H9 (cell line): ENCODE data around the gene YLPM1. TPM values are rescaled to one million over a fixed set of nuclear protein-coding genes. Genes with fewer than 3 reads are reported as not detected.

Experiments
- DNase-seq: peaks from one replicate; pipeline ENCODE4 v3.0.0-alpha.2; 2017
- H2AFZ ChIP-seq: one replicate; pipeline ENCODE4 v1.6.1; 2013; ENCODE audit warnings: mild to moderate bottlenecking, low read length, control low read depth, moderate library complexity
- H2AK5ac ChIP-seq: 2 replicates; pipeline ENCODE4 v1.6.1; 2013; ENCODE audit warnings: low read length, control low read depth, mixed read lengths; ENCODE audit not compliant: insufficient read length
- H2BK120ac ChIP-seq: one replicate; pipeline ENCODE4 v1.6.1; 2013; ENCODE audit warnings: low read depth, mild to moderate bottlenecking, low read length, control low read depth, inconsistent platforms; ENCODE audit not compliant: poor library complexity, severe bottlenecking
- H2BK12ac ChIP-seq: 2 replicates; pipeline ENCODE4 v1.6.1; 2013; ENCODE audit warnings: low read length, control low read depth, mixed read lengths, low read depth; ENCODE audit not compliant: insufficient read length
- H2BK15ac ChIP-seq: 2 replicates; pipeline ENCODE4 v1.6.1; 2013; ENCODE audit warnings: low read depth, low read length, control low read depth
- H2BK20ac ChIP-seq: one replicate; pipeline ENCODE4 v1.6.1; 2013; ENCODE audit warnings: low read depth, mild to moderate bottlenecking, low read length, control low read depth, inconsistent platforms; ENCODE audit not compliant: poor library complexity, severe bottlenecking
- H2BK5ac ChIP-seq: 2 replicates; pipeline ENCODE4 v1.6.1; 2013; ENCODE audit warnings: low read length, control low read depth, mixed read lengths; ENCODE audit not compliant: insufficient read length
- H3K14ac ChIP-seq: 2 replicates; pipeline ENCODE4 v1.6.1; 2013; ENCODE audit warnings: low read length, control low read depth; ENCODE audit not compliant: insufficient read depth
- H3K18ac ChIP-seq: 2 replicates; pipeline ENCODE4 v1.6.1; 2013; ENCODE audit warnings: low read depth, mild to moderate bottlenecking, mixed read lengths, low read length, control low read depth; ENCODE audit not compliant: insufficient read length
- H3K23ac ChIP-seq: 2 replicates; pipeline ENCODE4 v1.6.1; 2013; ENCODE audit warnings: low read length, control low read depth, mixed read lengths, low read depth; ENCODE audit not compliant: insufficient read length
- H3K23me2 ChIP-seq: 2 replicates; pipeline ENCODE4 v1.6.1; 2013; ENCODE audit warnings: low read depth, mild to moderate bottlenecking, mixed read lengths, low read length, control low read depth; ENCODE audit not compliant: insufficient read length, poor library complexity, severe bottlenecking
- H3K27ac ChIP-seq: 2 replicates; pipeline ENCODE4 v1.5.1; 2013; ENCODE audit warnings: low read length, control low read depth, mixed read lengths, low read depth; ENCODE audit not compliant: insufficient read length
- H3K27me3 ChIP-seq: 2 replicates; pipeline ENCODE4 v1.6.1; 2013; ENCODE audit warnings: low read length, control low read depth, inconsistent platforms; ENCODE audit not compliant: insufficient read depth
- H3K4ac ChIP-seq: 2 replicates; pipeline ENCODE4 v1.6.1; 2013; ENCODE audit warnings: low read depth, mild to moderate bottlenecking, control low read depth, inconsistent platforms, low read length, moderate library complexity
- H3K4me1 ChIP-seq: 2 replicates; pipeline ENCODE4 v1.6.1; 2013; ENCODE audit warnings: low read length, control low read depth, inconsistent platforms; ENCODE audit not compliant: insufficient read depth
- H3K4me2 ChIP-seq: 2 replicates; pipeline ENCODE4 v1.6.1; 2013; ENCODE audit warnings: low read length, control low read depth, mixed read lengths; ENCODE audit not compliant: insufficient read length, insufficient read depth
- H3K56ac ChIP-seq: 2 replicates; pipeline ENCODE4 v1.6.1; 2013; ENCODE audit warnings: low read depth, mild to moderate bottlenecking, mixed read lengths, low read length, control low read depth; ENCODE audit not compliant: insufficient read length
- H3K79me1 ChIP-seq: 2 replicates; pipeline ENCODE4 v1.6.1; 2013; ENCODE audit warnings: low read depth, mild to moderate bottlenecking, moderate library complexity, low read length, control low read depth, inconsistent platforms; ENCODE audit not compliant: insufficient read depth, poor library complexity, severe bottlenecking
- H3K79me2 ChIP-seq: 2 replicates; pipeline ENCODE4 v1.6.1; 2013; ENCODE audit warnings: low read length, control low read depth, inconsistent platforms; ENCODE audit not compliant: insufficient read depth
- H3K9ac ChIP-seq: 2 replicates; pipeline ENCODE4 v1.6.1; 2013; ENCODE audit warnings: low read length, control low read depth, mixed read lengths; ENCODE audit not compliant: insufficient read length; ENCODE audit errors: extremely low read depth
- H3K9me3 ChIP-seq: one replicate; pipeline ENCODE4 v1.6.1; 2013; ENCODE audit warnings: low read depth, low read length, inconsistent platforms; ENCODE audit not compliant: control insufficient read depth
- H3T11ph ChIP-seq: one replicate; pipeline ENCODE4 v1.6.1; 2013; ENCODE audit warnings: mild to moderate bottlenecking, low read length, control low read depth, inconsistent platforms
- H4K20me1 ChIP-seq: one replicate; pipeline ENCODE4 v1.6.1; 2013; ENCODE audit not compliant: control insufficient read depth, insufficient read length, insufficient read depth
- H4K5ac ChIP-seq: 2 replicates; pipeline ENCODE4 v1.6.1; 2013; ENCODE audit warnings: low read depth, mild to moderate bottlenecking, mixed read lengths, low read length, control low read depth; ENCODE audit not compliant: insufficient read length
- H4K8ac ChIP-seq: replicated peaks from 2 replicates; pipeline ENCODE4 v1.6.1; 2013; ENCODE audit warnings: low read length, control low read depth, mixed read lengths, low read depth; ENCODE audit not compliant: insufficient read length
- H4K91ac ChIP-seq: 2 replicates; pipeline ENCODE4 v1.6.1; 2013; ENCODE audit warnings: low read depth, mild to moderate bottlenecking, moderate library complexity, mixed read lengths, low read length, control low read depth; ENCODE audit not compliant: insufficient read length
- H3K27ac Mint-ChIP-seq, 3 experiments: 2 replicates in 2 of 3; 3 replicates in 1 of 3; pipeline ENCODE4 v1.8.0; 2020 to 2021; ENCODE audit warnings: mixed read lengths in 3 of 3, mild to moderate bottlenecking in 1 of 3, moderate library complexity in 1 of 3
- H3K27me3 Mint-ChIP-seq: 2 replicates; pipeline ENCODE4 v1.8.0; 2021; ENCODE audit warnings: low read depth, mild to moderate bottlenecking, moderate library complexity, mixed read lengths
- H3K36me3 Mint-ChIP-seq, 3 experiments: 2 replicates in 2 of 3; 3 replicates in 1 of 3; pipeline ENCODE4 v1.8.0; 2020 to 2021; ENCODE audit warnings: low read depth in 3 of 3, mixed read lengths in 3 of 3; ENCODE audit not compliant: insufficient read depth in 1 of 3
- H3K4me1 Mint-ChIP-seq, 2 experiments: 2 replicates each; pipeline ENCODE4 v1.8.0; 2020; ENCODE audit warnings: mixed read lengths in 2 of 2
- H3K4me3 Mint-ChIP-seq, 2 experiments: 2 replicates in 1 of 2; 3 replicates in 1 of 2; pipeline ENCODE4 v1.8.0; 2020 to 2021; ENCODE audit warnings: mild to moderate bottlenecking in 2 of 2, mixed read lengths in 2 of 2, moderate library complexity in 1 of 2
- H3K9me3 Mint-ChIP-seq, 2 experiments: 2 replicates in 1 of 2; 3 replicates in 1 of 2; pipeline ENCODE4 v1.8.0; 2020; ENCODE audit warnings: mild to moderate bottlenecking in 2 of 2, mixed read lengths in 2 of 2, moderate library complexity in 1 of 2
- WGBS: extraction: QIAGEN DNeasy Blood & Tissue Kit; methylation state at CpG from one replicate; pipeline ENCODE4 v1.1.7; 2013; ENCODE audit warnings: missing lambda C conversion rate, low lambda C conversion rate, mixed read lengths; ENCODE audit not compliant: insufficient read length; ENCODE audit errors: extremely low coverage; 5-methylcytosine and 5-hydroxymethylcytosine counted together
- total RNA-seq: library from RNA; stranded (reverse); gene quantifications from 2 replicates; pipeline ENCODE4 v1.2.1, GENCODE V29; 2021
- TF ChIP-seq, protein P1 (sequence below): fragments of 200-600 bp; sonication (generic); conservative IDR thresholded peaks from 3 replicates; pipeline ENCODE4 v1.8.0; 2021; ENCODE audit warnings: antibody characterized with exemption, mild to moderate bottlenecking

YLPM1 gene
- total RNA-seq, 1 experiment from 2014 or later = 82.2 TPM

DNA sequence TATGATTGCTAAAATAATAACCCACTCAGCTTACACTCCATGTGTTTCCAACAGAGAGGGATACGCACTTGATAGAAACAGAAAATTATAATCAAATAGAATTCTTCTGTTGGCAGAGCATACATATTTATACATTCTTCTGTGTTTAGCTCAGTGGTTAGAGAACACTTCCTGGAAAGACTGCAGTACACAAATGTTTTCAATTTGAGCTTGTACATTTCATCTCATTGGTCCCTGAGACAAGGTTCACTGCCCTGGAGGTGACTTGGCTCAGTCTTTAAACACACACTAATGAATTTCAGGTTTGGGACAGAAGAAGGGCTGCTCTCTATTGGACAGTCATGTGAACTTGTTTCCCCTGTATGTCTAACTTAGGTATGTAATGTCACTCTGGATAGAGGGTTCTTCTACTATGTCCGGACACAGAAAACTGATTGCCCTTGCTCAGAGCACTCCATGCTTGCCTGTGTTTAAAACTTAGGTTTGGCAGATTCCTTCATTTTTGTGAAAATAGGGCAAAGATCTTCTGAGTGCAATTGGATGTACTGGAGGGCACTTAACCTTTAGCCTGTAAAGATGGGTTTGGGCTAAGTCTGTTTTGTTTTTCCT, 89.9 kb downstream of the YLPM1 start:
- H3K4me2 ChIP-seq = no peak overlapping the region
- TF ChIP-seq, protein P1, sequence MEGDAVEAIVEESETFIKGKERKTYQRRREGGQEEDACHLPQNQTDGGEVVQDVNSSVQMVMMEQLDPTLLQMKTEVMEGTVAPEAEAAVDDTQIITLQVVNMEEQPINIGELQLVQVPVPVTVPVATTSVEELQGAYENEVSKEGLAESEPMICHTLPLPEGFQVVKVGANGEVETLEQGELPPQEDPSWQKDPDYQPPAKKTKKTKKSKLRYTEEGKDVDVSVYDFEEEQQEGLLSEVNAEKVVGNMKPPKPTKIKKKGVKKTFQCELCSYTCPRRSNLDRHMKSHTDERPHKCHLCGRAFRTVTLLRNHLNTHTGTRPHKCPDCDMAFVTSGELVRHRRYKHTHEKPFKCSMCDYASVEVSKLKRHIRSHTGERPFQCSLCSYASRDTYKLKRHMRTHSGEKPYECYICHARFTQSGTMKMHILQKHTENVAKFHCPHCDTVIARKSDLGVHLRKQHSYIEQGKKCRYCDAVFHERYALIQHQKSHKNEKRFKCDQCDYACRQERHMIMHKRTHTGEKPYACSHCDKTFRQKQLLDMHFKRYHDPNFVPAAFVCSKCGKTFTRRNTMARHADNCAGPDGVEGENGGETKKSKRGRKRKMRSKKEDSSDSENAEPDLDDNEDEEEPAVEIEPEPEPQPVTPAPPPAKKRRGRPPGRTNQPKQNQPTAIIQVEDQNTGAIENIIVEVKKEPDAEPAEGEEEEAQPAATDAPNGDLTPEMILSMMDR = no peak
- no peak overlapping the region for H4K91ac ChIP-seq
- Mint-ChIP-seq H3K9me3 (no peaks in the 10 kb centered on the region), H3K27ac (no peak overlapping the region), H3K36me3 (no peaks in the 10 kb centered on the region), H3K4me3 (no peak overlapping the region), H3K4me1 (no peaks in the 10 kb centered on the region), H3K27me3 (no peaks in the 10 kb centered on the region; the same call in 1 of the 2 replicates)
- no peaks in the 10 kb centered on the region for H3K79me1 ChIP-seq
- DNase-seq = no peak
- H4K5ac ChIP-seq = no peak overlapping the region
- no peak overlapping the region for H2AK5ac ChIP-seq
- no peak overlapping the region for H2BK20ac ChIP-seq
- no peaks in the 10 kb centered on the region for H3K4me1 ChIP-seq
- H3K14ac ChIP-seq = no peak overlapping the region
- no peak overlapping the region for H2BK120ac ChIP-seq
- WGBS = no CpG with 5 or more reads among the region's 2 CpGs
- H3K4ac ChIP-seq = no peak overlapping the region
- H3K23me2 ChIP-seq = no peaks in the 10 kb centered on the region
- no peaks in the 10 kb centered on the region for H3K9me3 ChIP-seq
- no peaks in the 10 kb centered on the region for H4K20me1 ChIP-seq
- H3K9ac ChIP-seq = no peak overlapping the region
- no peak overlapping the region for H3K18ac ChIP-seq
- no peaks in the 10 kb centered on the region for H3K27me3 ChIP-seq
- no peak overlapping the region for H3T11ph ChIP-seq
- H3K27ac ChIP-seq = no peak overlapping the region
- H2BK12ac ChIP-seq = no peak overlapping the region
- H3K23ac ChIP-seq = no peak overlapping the region
- H4K8ac ChIP-seq = no peak overlapping the region
- H2BK15ac ChIP-seq = no peak overlapping the region
- H2BK5ac ChIP-seq = no peak overlapping the region
- H3K79me2 ChIP-seq = no peaks in the 10 kb centered on the region
- H3K56ac ChIP-seq = no peak overlapping the region
- no peak overlapping the region for H2AFZ ChIP-seq
